NCI-H2107 treated with DMSO at 0.1 percent for 48 hours (cell line): ENCODE data around the gene BTK.
"Not testable (repeated sequence)": the region's sequence is repeated elsewhere in the genome, so short reads cannot be mapped to it uniquely, and the experiment has no call there.

Experiments
- DNase-seq: peaks from one replicate; lab custom pipeline; 2025; ENCODE audit not compliant: unreplicated experiment; lab: John Stamatoyannopoulos, UW

The BTK gene

DNA sequence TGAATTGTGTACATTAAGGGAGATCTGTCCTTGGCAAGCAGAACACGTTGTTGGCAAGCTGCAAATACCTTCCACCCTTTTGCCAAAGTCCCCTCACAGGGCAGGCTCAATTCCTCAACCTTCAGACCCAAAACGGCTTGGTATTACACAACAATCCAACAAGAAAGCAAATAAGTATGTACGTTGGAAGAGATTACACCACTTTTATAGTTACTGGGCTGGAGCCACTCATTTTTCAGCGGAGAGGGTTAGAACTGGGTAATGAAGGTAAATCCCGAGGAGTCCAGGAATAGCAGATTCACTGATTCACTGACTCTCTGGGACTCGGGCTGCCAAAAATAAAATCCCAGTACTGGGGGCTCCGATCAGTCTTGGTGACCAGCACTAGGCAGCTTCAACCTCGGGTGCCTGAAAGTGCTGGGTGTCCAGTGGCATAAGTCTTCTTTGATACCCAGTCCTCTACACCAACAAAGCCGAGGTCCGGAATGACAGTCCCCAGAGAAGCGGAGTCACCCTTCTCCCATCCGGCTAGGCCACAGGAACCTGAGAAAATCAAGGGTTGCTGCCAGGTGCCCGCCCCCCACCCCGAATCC, 38.0 kb downstream of the BTK start:
- no peak for DNase-seq

DNA sequence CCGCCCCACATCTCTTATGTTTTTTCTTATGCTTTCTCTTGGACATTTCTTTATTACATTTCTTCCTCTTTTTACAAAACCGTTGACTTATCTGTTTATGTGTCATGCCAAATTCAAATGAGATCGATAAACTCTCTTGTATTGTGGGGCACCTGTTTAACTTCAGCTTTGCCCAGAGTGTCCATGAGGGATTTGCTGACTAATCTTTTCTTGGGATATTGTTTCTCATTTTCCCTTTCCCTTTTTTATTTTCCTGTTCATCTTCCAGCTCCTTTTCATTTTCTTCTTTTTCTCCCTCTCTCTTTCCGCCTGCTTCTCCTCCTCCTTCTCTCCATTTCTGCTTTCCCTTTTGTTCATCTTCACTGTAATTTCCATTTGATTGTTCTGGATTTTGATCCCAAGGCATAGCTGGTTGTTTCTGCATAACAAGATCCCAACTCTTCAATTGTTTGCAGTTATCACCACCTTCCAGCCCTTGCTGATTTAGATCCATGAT, 48.2 kb downstream of the BTK start:
- DNase-seq: no peak

GRCh38 chrX:101334310-101334709, 51.7 kb downstream of the BTK start:
- DNase-seq: not testable (repeated sequence)

DNA sequence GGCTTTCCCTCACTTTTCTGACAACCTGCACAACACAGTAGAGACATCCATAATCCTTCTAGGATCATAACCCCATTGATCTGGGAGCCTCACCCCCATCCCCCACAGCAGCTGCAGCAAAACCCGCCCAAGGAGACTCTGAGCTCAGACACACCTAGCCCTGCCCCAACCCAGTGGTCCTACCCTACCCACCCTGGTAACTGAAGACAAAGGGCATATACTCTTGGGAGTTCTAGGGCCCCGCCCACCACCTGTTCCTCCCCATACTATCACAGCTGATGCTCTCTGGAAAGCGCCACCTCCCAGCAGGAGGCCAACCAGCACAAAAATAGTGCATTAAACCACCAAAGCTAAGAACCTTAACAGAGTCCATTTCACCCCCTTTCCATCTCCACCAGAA, 59.4 kb downstream of the BTK start:
- DNase-seq: peak; percentile 76

DNA sequence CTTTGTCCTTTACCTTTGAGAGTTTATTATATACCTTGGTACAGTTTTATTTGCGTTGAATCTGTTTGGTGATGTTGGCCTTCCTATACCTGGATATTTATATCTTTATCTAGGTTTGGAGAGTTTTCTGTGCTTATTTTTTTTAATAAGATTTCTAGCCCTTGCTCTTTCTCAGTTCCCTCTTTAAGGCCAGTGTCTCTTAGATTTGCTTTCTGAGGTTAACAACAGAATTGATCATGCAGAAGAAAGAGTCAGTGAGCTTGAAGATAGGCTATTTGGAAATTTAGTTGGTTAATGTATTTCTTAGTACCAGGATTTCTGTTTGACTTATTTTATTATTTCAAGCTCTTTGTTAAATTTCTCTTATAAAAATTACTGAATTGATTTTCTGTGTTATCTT, 82.2 kb downstream of the BTK start:
- no peak for DNase-seq
